Glutamatergic neuron (in vitro differentiated cells): ENCODE measurements around the gene REXO1. TPM values are rescaled to one million over a fixed set of nuclear protein-coding genes. Genes with fewer than 3 reads are reported as not detected.

ENCODE experiments used
- DNase-seq: peaks from one replicate; pipeline ENCODE4 v3.0.0; 2022
- H3K27ac Mint-ChIP-seq: one replicate; pipeline ENCODE4 v1.8.0; 2020; ENCODE audit warnings: mild to moderate bottlenecking, mixed read lengths, inconsistent platforms; ENCODE audit not compliant: unreplicated experiment
- H3K27me3 Mint-ChIP-seq: one replicate; pipeline ENCODE4 v1.8.0; 2020; ENCODE audit warnings: mild to moderate bottlenecking, moderate library complexity, mixed read lengths, inconsistent platforms; ENCODE audit not compliant: unreplicated experiment
- H3K36me3 Mint-ChIP-seq: one replicate; pipeline ENCODE4 v1.8.0; 2020; ENCODE audit warnings: mild to moderate bottlenecking, mixed read lengths, inconsistent platforms; ENCODE audit not compliant: unreplicated experiment
- H3K4me1 Mint-ChIP-seq: one replicate; pipeline ENCODE4 v1.8.0; 2020; ENCODE audit warnings: mild to moderate bottlenecking, low read depth, mixed read lengths, inconsistent platforms; ENCODE audit not compliant: unreplicated experiment
- H3K4me3 Mint-ChIP-seq: one replicate; pipeline ENCODE4 v1.8.0; 2020; ENCODE audit warnings: mild to moderate bottlenecking, mixed read lengths, inconsistent platforms; ENCODE audit not compliant: unreplicated experiment
- H3K9me3 Mint-ChIP-seq: one replicate; pipeline ENCODE4 v1.8.0; 2020; ENCODE audit warnings: mild to moderate bottlenecking, moderate library complexity, mixed read lengths, inconsistent platforms; ENCODE audit not compliant: unreplicated experiment
- total RNA-seq: library from RNA; stranded (reverse); fragmentation: NEBNext Ultra II Directional; extraction: Animal tissue kit (Norgen Biotek cat#: 25700); gene quantifications from one replicate; pipeline ENCODE4 v1.2.1, GENCODE V29; 2021; ENCODE audit not compliant: unreplicated experiment
- TF ChIP-seq, protein P1 (sequence below): fragments of 200-600 bp; sonication (generic); IDR thresholded peaks from one replicate; pipeline ENCODE4 v1.5.0; 2021; ENCODE audit not compliant: partially characterized antibody, unreplicated experiment

The REXO1 gene
- total RNA-seq, 1 donor from 2014 or later = 65.7 TPM

DNA sequence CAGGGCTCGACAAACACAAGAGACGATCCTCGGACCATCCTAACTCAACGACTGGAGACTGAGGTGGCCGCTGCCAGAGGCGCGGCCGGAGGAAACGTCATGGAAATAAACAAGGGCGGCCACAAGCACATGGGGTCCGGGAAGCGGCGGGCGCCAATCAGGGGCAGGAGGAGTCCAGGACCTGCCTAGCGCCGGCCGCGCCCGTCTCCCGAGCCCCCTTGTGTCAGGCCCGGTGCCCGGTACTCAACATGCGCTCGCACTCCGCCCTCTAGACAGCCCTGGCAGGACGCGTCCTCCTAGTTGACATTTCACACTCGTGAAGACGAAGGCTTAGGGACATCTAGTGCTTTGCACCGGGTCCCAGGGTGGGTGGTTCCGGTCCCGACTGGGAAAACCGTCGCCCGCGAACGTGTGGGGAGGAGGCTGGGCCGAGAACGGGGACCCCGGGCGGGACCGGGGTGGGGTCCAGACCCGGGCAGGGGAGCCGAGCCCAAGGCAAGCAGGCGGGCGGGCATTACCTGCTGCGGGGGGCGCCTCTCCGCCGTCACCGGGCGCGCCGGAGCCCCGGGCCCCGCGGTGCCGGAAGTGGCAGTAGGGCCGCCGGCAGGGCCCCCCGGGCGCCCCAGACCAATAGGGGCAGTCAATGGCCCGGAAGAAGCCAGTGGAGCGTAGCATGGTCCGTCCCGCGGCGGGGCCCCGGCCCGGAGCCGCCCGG is 442 bp downstream of the REXO1 start:
- peak; percentile 76 for DNase-seq
- Mint-ChIP-seq H3K27me3 (peaks cover 8% of the 10 kb centered on the region), H3K36me3 (no peaks in the 10 kb centered on the region), H3K9me3 (peaks cover 8% of the 10 kb centered on the region), H3K27ac (peak overlapping the region; percentile 95), H3K4me3 (peak overlapping the region; percentile 98), H3K4me1 (peaks cover 18% of the 10 kb centered on the region)
- TF ChIP-seq, protein P1, sequence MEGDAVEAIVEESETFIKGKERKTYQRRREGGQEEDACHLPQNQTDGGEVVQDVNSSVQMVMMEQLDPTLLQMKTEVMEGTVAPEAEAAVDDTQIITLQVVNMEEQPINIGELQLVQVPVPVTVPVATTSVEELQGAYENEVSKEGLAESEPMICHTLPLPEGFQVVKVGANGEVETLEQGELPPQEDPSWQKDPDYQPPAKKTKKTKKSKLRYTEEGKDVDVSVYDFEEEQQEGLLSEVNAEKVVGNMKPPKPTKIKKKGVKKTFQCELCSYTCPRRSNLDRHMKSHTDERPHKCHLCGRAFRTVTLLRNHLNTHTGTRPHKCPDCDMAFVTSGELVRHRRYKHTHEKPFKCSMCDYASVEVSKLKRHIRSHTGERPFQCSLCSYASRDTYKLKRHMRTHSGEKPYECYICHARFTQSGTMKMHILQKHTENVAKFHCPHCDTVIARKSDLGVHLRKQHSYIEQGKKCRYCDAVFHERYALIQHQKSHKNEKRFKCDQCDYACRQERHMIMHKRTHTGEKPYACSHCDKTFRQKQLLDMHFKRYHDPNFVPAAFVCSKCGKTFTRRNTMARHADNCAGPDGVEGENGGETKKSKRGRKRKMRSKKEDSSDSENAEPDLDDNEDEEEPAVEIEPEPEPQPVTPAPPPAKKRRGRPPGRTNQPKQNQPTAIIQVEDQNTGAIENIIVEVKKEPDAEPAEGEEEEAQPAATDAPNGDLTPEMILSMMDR = no peak

DNA sequence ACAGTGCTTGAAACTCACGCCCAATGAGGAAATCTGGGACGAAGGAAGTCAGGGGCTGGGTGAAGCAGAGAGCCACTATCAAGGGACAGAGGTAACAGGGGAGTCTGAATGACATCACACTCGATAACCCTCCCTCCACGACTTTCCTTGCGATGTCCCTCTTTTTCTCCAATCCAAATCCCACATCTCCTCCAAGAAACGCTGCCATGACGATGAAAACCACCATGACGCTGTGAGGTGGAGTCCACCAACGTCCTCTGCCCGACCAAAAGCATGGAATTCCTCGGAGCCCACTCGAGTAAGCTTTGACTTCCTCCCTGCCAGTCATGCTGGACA is 967 bp downstream of the REXO1 start:
- TF ChIP-seq, protein P1 = no peak
- Mint-ChIP-seq H3K27ac (peak overlapping the region; percentile 95), H3K36me3 (no peaks in the 10 kb centered on the region), H3K4me3 (peak overlapping the region; percentile 98), H3K9me3 (peaks cover 8% of the 10 kb centered on the region), H3K27me3 (peaks cover 8% of the 10 kb centered on the region), H3K4me1 (peaks cover 21% of the 10 kb centered on the region)
- no peak for DNase-seq

DNA sequence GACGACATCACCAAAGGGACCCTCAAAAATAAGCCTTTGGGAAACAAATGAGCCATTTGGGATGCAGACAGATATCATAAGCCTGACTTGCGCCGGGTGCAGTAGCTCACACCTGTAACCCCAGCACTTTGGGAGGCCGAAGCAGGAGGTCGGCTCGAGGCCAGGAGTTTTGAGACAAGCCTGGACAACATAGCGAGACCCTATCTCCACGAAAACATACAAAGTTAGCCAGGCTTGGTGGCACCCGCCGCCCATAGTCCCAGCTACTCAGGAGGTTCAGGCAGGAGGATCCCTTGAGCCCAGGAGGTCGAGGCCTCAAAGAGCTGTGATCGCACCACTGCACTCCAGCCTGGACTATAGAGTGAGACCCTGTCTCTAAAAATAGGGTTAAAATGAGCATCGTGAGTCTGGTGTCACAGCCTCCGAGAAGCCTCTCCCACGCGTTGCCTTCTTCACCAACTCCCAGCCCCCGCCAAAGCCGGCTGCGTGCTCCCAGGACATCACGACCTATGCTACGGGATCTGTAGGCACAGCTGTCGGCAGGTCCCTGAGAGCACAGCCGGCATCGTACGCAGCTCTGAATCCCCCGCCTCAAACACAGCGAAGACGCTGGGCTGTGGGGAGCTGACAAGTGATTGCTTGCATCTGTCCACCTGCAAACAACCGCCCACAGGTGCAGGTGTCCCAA is 1.6 kb downstream of the REXO1 start:
- peaks cover 8% of the 10 kb centered on the region for H3K27me3 Mint-ChIP-seq
- peak; percentile 31 for DNase-seq
- H3K27ac Mint-ChIP-seq = peak overlapping the region; percentile 95
- H3K36me3 Mint-ChIP-seq = no peaks in the 10 kb centered on the region
- H3K4me1 Mint-ChIP-seq = peaks cover 25% of the 10 kb centered on the region
- TF ChIP-seq, protein P1 = no peak
- peaks cover 8% of the 10 kb centered on the region for H3K9me3 Mint-ChIP-seq
- H3K4me3 Mint-ChIP-seq = peak overlapping the region; percentile 98

GRCh38 chr19:1845642-1846041 is 2.6 kb downstream of the REXO1 start:
- Mint-ChIP-seq H3K4me1 (peaks cover 26% of the 10 kb centered on the region), H3K27me3 (peaks cover 8% of the 10 kb centered on the region), H3K27ac (peak overlapping the region; percentile 33), H3K36me3 (no peaks in the 10 kb centered on the region), H3K9me3 (peaks cover 7% of the 10 kb centered on the region), H3K4me3 (peak overlapping the region; percentile 98)
- no peak for DNase-seq
- TF ChIP-seq, protein P1 = no peak

DNA sequence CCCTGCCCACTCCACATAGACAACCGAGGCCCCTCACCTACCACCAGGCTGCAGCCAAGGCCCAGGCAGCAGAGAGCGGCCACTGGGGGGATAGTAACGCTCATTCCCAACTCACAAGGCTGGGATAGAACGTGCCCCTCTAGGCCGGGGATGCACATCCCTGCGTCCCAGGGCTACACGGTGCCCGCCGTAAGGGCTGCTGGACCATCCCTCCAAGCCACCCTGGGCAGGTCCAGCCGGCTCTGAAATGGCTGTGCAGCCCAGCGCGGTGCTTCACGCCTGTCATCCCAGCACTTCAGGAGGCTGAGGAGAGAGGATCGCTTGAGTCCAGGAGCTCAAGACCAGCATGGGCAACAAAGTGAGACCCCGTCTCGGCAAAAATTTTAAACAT is 3.2 kb downstream of the REXO1 start:
- Mint-ChIP-seq H3K4me3 (no peak overlapping the region), H3K27ac (no peak overlapping the region), H3K36me3 (no peaks in the 10 kb centered on the region), H3K27me3 (peaks cover 8% of the 10 kb centered on the region), H3K9me3 (peaks cover 7% of the 10 kb centered on the region), H3K4me1 (peaks cover 26% of the 10 kb centered on the region)
- DNase-seq = no peak
- TF ChIP-seq, protein P1 = no peak
